ENCODE data around the gene ZFP36L1.

ZFP36L1 gene

GRCh38 chr14:68788996-68789820 lies 3.7 kb downstream of the ZFP36L1 start:
- Histone ChIP-seq H3K9me3 (ENCODE audit: control insufficient read depth, insufficient read depth, low read length) (no peaks in the 10 kb centered on the region), H3K27me3 (ENCODE audit: control insufficient read depth, insufficient read depth, low read length) (no peaks in the 10 kb centered on the region), H3K27ac (ENCODE audit: low read length) (no peak overlapping the region), H3K4me1 (ENCODE audit: control insufficient read depth, insufficient read depth, low read length) (peaks cover 6% of the 10 kb centered on the region), H3K36me3 (ENCODE audit: control insufficient read depth, insufficient read depth, low read length) (peaks cover 19% of the 10 kb centered on the region), H3K4me3 (ENCODE audit: low read length) (no peak overlapping the region)
- no peak for DNase-seq (ENCODE audit: low read depth, low spot score)
- no CpG with 5 or more reads among the region's 16 CpGs for WGBS (ENCODE audit: insufficient coverage, insufficient read length)

- WGBS (ENCODE audit: insufficient coverage, insufficient read length): 100% methylated on average over 1 of the region's 10 CpGs
- no peak overlapping the region for H3K4me3 ChIP-seq (ENCODE audit: low read length)
- DNase-seq (ENCODE audit: low read depth, low spot score): no peak
- H3K4me1 ChIP-seq (ENCODE audit: control insufficient read depth, insufficient read depth, low read length): peaks cover 6% of the 10 kb centered on the region
- H3K36me3 ChIP-seq (ENCODE audit: control insufficient read depth, insufficient read depth, low read length): peaks cover 19% of the 10 kb centered on the region
- no peaks in the 10 kb centered on the region for H3K27me3 ChIP-seq (ENCODE audit: control insufficient read depth, insufficient read depth, low read length)
- no peaks in the 10 kb centered on the region for H3K9me3 ChIP-seq (ENCODE audit: control insufficient read depth, insufficient read depth, low read length)
- H3K27ac ChIP-seq (ENCODE audit: low read length): no peak overlapping the region
Measured at GRCh38 chr14:68788275-68788995, 4.4 kb downstream of the ZFP36L1 start.

- no CpG with 5 or more reads among the region's 15 CpGs for WGBS (ENCODE audit: insufficient coverage, insufficient read length)
- H3K27me3 ChIP-seq (ENCODE audit: control insufficient read depth, insufficient read depth, low read length): no peaks in the 10 kb centered on the region
- peaks cover 19% of the 10 kb centered on the region for H3K36me3 ChIP-seq (ENCODE audit: control insufficient read depth, insufficient read depth, low read length)
- H3K27ac ChIP-seq (ENCODE audit: low read length): no peak overlapping the region
- H3K4me3 ChIP-seq (ENCODE audit: low read length): no peak overlapping the region
- DNase-seq (ENCODE audit: low read depth, low spot score): no peak
- no peaks in the 10 kb centered on the region for H3K9me3 ChIP-seq (ENCODE audit: control insufficient read depth, insufficient read depth, low read length)
- peaks cover 6% of the 10 kb centered on the region for H3K4me1 ChIP-seq (ENCODE audit: control insufficient read depth, insufficient read depth, low read length)
Measured at GRCh38 chr14:68787092-68787992, 5.5 kb downstream of the ZFP36L1 start.

- Histone ChIP-seq H3K9me3 (ENCODE audit: control insufficient read depth, insufficient read depth, low read length) (no peaks in the 10 kb centered on the region), H3K4me1 (ENCODE audit: control insufficient read depth, insufficient read depth, low read length) (peaks cover 6% of the 10 kb centered on the region), H3K36me3 (ENCODE audit: control insufficient read depth, insufficient read depth, low read length) (peaks cover 19% of the 10 kb centered on the region), H3K27ac (ENCODE audit: low read length) (no peak overlapping the region), H3K4me3 (ENCODE audit: low read length) (no peak overlapping the region), H3K27me3 (ENCODE audit: control insufficient read depth, insufficient read depth, low read length) (no peaks in the 10 kb centered on the region)
- no peak for DNase-seq (ENCODE audit: low read depth, low spot score)
- no CpG with 5 or more reads among the region's 6 CpGs for WGBS (ENCODE audit: insufficient coverage, insufficient read length)
Measured at GRCh38 chr14:68786491-68787091, 6.3 kb downstream of the ZFP36L1 start.

DNA sequence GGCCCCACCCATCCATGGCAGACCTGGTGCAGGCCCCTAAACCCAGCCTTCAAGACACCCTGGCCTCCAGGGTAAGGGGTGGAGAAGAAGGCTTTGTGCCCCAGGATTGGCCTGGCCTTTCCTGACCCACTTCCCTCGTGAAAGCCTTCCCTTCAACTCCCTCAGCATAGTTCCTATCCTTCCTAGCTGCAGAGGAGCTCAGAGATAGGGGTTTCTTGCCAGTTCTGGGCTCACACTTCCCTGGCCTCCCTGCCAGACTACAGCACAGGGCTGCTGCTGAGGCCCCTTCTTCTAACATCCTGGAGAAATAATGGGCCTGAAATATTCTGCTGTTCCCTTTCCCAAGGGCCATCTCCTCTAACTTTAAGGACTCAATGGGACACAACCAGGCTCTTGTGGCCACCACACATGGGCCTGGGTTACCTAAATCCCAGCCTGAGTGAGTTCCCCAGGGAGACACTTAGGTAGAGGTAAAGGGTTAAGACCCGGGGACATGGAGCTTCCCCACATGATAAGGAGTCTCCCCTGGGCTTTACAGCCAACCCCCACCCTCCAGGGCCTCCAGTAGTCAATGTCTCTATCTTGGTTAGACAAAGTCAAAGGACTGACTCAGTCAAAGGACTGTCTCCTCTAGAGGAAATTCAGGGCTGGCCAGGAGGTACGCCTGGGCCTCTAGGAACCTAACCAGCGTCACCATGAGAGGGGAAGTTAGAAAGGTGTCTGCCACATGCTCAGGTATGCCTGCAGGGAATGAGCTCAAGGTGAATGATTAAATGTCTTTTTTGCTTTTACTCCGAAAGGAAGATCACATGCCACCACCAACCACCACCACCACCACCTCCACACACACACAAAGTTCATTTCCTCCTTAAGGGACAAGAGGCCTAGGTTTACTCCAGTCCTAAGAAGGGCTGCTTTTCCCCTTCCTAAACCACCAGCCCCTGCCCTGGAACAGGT lies 7.1 kb downstream of the ZFP36L1 start:
- no peak overlapping the region for H3K4me3 ChIP-seq (ENCODE audit: low read length)
- WGBS (ENCODE audit: insufficient coverage, insufficient read length): no CpG with 5 or more reads among the region's 5 CpGs
- H3K36me3 ChIP-seq (ENCODE audit: control insufficient read depth, insufficient read depth, low read length): peaks cover 19% of the 10 kb centered on the region
- no peak overlapping the region for H3K27ac ChIP-seq (ENCODE audit: low read length)
- no peak for DNase-seq (ENCODE audit: low read depth, low spot score)
- no peaks in the 10 kb centered on the region for H3K27me3 ChIP-seq (ENCODE audit: control insufficient read depth, insufficient read depth, low read length)
- H3K9me3 ChIP-seq (ENCODE audit: control insufficient read depth, insufficient read depth, low read length): no peaks in the 10 kb centered on the region
- peaks cover 6% of the 10 kb centered on the region for H3K4me1 ChIP-seq (ENCODE audit: control insufficient read depth, insufficient read depth, low read length)

- H3K9me3 ChIP-seq (ENCODE audit: control insufficient read depth, insufficient read depth, low read length): no peaks in the 10 kb centered on the region
- peaks cover 15% of the 10 kb centered on the region for H3K36me3 ChIP-seq (ENCODE audit: control insufficient read depth, insufficient read depth, low read length)
- no peak overlapping the region for H3K4me3 ChIP-seq (ENCODE audit: low read length)
- no peaks in the 10 kb centered on the region for H3K27me3 ChIP-seq (ENCODE audit: control insufficient read depth, insufficient read depth, low read length)
- H3K4me1 ChIP-seq (ENCODE audit: control insufficient read depth, insufficient read depth, low read length): peaks cover 6% of the 10 kb centered on the region
- DNase-seq (ENCODE audit: low read depth, low spot score): no peak
- WGBS (ENCODE audit: insufficient coverage, insufficient read length): no CpG with 5 or more reads among the region's 6 CpGs
- no peak overlapping the region for H3K27ac ChIP-seq (ENCODE audit: low read length)
Measured at GRCh38 chr14:68784978-68785533, 7.8 kb downstream of the ZFP36L1 start.

GRCh38 chr14:68784226-68784910 lies 8.5 kb downstream of the ZFP36L1 start:
- peaks cover 2% of the 10 kb centered on the region; the same call in 1 of the 2 replicates for H3K4me1 ChIP-seq (ENCODE audit: control insufficient read depth, insufficient read depth, low read length)
- H3K36me3 ChIP-seq (ENCODE audit: control insufficient read depth, insufficient read depth, low read length): peaks cover 9% of the 10 kb centered on the region
- H3K4me3 ChIP-seq (ENCODE audit: low read length): no peak overlapping the region
- no CpG with 5 or more reads among the region's 5 CpGs for WGBS (ENCODE audit: insufficient coverage, insufficient read length)
- no peak for DNase-seq (ENCODE audit: low read depth, low spot score)
- no peaks in the 10 kb centered on the region for H3K27me3 ChIP-seq (ENCODE audit: control insufficient read depth, insufficient read depth, low read length)
- no peaks in the 10 kb centered on the region for H3K9me3 ChIP-seq (ENCODE audit: control insufficient read depth, insufficient read depth, low read length)
- no peak overlapping the region for H3K27ac ChIP-seq (ENCODE audit: low read length)

DNA sequence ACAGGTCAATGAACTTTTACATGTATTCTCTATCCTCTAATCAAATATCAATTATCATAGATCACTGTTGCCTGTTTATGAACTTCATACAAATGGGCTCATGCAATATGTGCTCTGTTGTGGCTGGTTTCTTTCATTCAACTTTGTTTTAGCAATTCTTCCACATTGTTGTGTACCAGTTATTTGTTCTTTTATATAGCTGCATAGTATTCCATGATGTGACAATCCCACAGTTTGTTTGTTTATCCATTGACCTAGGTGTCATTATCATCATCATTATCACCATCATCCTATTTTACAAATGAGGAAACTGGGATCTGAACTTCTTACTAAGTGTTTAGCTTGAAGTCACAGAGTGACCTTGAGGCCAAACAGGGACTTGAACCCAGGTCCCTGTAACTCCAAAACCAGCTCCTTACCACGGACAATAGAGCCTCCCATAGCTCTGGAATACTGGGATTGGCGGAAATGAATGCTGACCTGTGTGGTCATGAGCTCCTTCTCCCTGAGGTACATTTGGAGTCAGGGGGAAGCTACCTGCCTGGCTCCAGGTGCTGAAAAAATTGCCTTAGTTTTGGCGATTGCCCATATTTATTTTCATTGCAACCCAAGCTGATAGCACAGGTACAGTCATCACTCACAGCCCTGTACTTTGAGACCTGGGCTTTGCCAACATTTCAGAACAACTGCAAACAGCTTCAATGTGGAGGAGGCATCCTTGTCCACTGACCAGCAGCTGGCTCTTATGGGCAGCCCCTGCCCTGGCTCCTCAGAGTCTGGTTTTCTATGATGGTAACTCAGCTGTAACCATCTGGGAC lies 9.2 kb downstream of the ZFP36L1 start:
- H3K36me3 ChIP-seq (ENCODE audit: control insufficient read depth, insufficient read depth, low read length): peaks cover 2% of the 10 kb centered on the region; the same call in 1 of the 2 replicates
- no peak overlapping the region for H3K27ac ChIP-seq (ENCODE audit: low read length)
- no peak for DNase-seq (ENCODE audit: low read depth, low spot score)
- H3K9me3 ChIP-seq (ENCODE audit: control insufficient read depth, insufficient read depth, low read length): no peaks in the 10 kb centered on the region
- H3K27me3 ChIP-seq (ENCODE audit: control insufficient read depth, insufficient read depth, low read length): no peaks in the 10 kb centered on the region
- H3K4me1 ChIP-seq (ENCODE audit: control insufficient read depth, insufficient read depth, low read length): no peaks in the 10 kb centered on the region
- no CpG with 5 or more reads among the region's 3 CpGs for WGBS (ENCODE audit: insufficient coverage, insufficient read length)
- no peak overlapping the region for H3K4me3 ChIP-seq (ENCODE audit: low read length)

All from iPS DF 6.9 (cell line).